OCI-LY3 (cell line): ENCODE results near the gene JAG2.

Experiments
- H2AFZ ChIP-seq: fragments of 200-600, 300-600 bp; shearing (Covaris generic); 2 replicates; pipeline ENCODE4 v1.6.0; 2014; ENCODE audit warnings: antibody characterized with exemption, low read depth, low read length
- H3K27ac ChIP-seq: fragments of 200-600, 300-600 bp; sonication (generic); 2 replicates; pipeline ENCODE4 v1.5.1; 2014; ENCODE audit warnings: mild to moderate bottlenecking, low read length, moderate library complexity, mixed read lengths
- H3K27me3 ChIP-seq: fragments of 200-600, 300-600 bp; sonication (generic); 2 replicates; pipeline ENCODE4 v1.6.1; 2014; ENCODE audit warnings: low read depth, low read length, mixed read lengths
- H3K36me3 ChIP-seq: fragments of 200-600, 300-600 bp; sonication (generic); replicated peaks from 2 replicates; pipeline ENCODE3; 2014; ENCODE audit warnings: low read depth, low read length, mixed read lengths
- H3K4me1 ChIP-seq: fragments of 300-600, 200-600 bp; sonication (generic); 2 replicates; pipeline ENCODE4 v1.6.1; 2014; ENCODE audit warnings: low read length, mixed read lengths
- H3K4me2 ChIP-seq: fragments of 200-600, 300-600 bp; sonication (generic); 2 replicates; pipeline ENCODE4 v1.6.1; 2014; ENCODE audit warnings: low read length, mixed read lengths
- H3K4me3 ChIP-seq: fragments of 300-600, 200-600 bp; sonication (generic); 2 replicates; pipeline ENCODE4 v1.5.1; 2014; ENCODE audit warnings: antibody characterized with exemption, mild to moderate bottlenecking, low read length, moderate library complexity
- H3K79me2 ChIP-seq: fragments of 300-600, 200-600 bp; shearing (Covaris generic); 2 replicates; pipeline ENCODE4 v1.6.1; 2014; ENCODE audit warnings: mild to moderate bottlenecking, low read length, mixed read lengths
- H3K9ac ChIP-seq: fragments of 300-600, 200-600 bp; shearing (Covaris generic); 2 replicates; pipeline ENCODE4 v1.6.0; 2014; ENCODE audit warnings: mild to moderate bottlenecking, low read length, moderate library complexity
- H3K9me3 ChIP-seq: fragments of 200-600, 300-600 bp; shearing (Covaris generic); 2 replicates; pipeline ENCODE4 v1.6.1; 2014; ENCODE audit warnings: low read length, mixed read lengths; ENCODE audit not compliant: insufficient read depth
- H4K20me1 ChIP-seq: fragments of 200-600, 300-600 bp; sonication (generic); 2 replicates; pipeline ENCODE4 v1.6.1; 2016; ENCODE audit warnings: low read length, mixed read lengths; ENCODE audit not compliant: insufficient read depth
- EZH2phosphoT487 ChIP-seq: fragments of 200-600 bp; shearing (Covaris generic); IDR thresholded peaks from 2 replicates; pipeline ENCODE4 v1.6.1; 2018; ENCODE audit warnings: antibody characterized with exemption, mixed run types, low read depth
- TF ChIP-seq, protein P1 (sequence below): fragments of 200-600, 300-600 bp; sonication (generic); IDR thresholded peaks from 2 replicates; pipeline ENCODE4 v1.5.1; 2014; ENCODE audit warnings: antibody characterized with exemption, low read length, low read depth

JAG2 gene

GRCh38 chr14:105159344-105159743 lies 9.2 kb downstream of the JAG2 start:
- Histone ChIP-seq H3K4me3 (no peak overlapping the region), H3K27me3 (no peaks in the 10 kb centered on the region), H2AFZ (no peak overlapping the region), H3K4me1 (no peaks in the 10 kb centered on the region), H3K9me3 (no peaks in the 10 kb centered on the region), H3K4me2 (no peak overlapping the region), H4K20me1 (no peaks in the 10 kb centered on the region), H3K36me3 (no peaks in the 10 kb centered on the region), H3K27ac (no peak overlapping the region), H3K79me2 (no peaks in the 10 kb centered on the region), H3K9ac (no peak overlapping the region)
- TF ChIP-seq EZH2phosphoT487: no peak
- TF ChIP-seq, protein P1, sequence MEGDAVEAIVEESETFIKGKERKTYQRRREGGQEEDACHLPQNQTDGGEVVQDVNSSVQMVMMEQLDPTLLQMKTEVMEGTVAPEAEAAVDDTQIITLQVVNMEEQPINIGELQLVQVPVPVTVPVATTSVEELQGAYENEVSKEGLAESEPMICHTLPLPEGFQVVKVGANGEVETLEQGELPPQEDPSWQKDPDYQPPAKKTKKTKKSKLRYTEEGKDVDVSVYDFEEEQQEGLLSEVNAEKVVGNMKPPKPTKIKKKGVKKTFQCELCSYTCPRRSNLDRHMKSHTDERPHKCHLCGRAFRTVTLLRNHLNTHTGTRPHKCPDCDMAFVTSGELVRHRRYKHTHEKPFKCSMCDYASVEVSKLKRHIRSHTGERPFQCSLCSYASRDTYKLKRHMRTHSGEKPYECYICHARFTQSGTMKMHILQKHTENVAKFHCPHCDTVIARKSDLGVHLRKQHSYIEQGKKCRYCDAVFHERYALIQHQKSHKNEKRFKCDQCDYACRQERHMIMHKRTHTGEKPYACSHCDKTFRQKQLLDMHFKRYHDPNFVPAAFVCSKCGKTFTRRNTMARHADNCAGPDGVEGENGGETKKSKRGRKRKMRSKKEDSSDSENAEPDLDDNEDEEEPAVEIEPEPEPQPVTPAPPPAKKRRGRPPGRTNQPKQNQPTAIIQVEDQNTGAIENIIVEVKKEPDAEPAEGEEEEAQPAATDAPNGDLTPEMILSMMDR: no peak

- H3K4me1 ChIP-seq: no peaks in the 10 kb centered on the region
- TF ChIP-seq, protein P1: no peak
- no peak for TF ChIP-seq EZH2phosphoT487
- H3K36me3 ChIP-seq: no peaks in the 10 kb centered on the region
- H3K4me3 ChIP-seq: no peak overlapping the region
- no peak overlapping the region for H2AFZ ChIP-seq
- H3K27me3 ChIP-seq: no peaks in the 10 kb centered on the region
- no peak overlapping the region for H3K9ac ChIP-seq
- H3K79me2 ChIP-seq: no peaks in the 10 kb centered on the region
- H3K4me2 ChIP-seq: no peak overlapping the region
- no peaks in the 10 kb centered on the region for H3K9me3 ChIP-seq
- H4K20me1 ChIP-seq: no peaks in the 10 kb centered on the region
- H3K27ac ChIP-seq: no peak overlapping the region
Observed at GRCh38 chr14:105158794-105159193, 9.8 kb downstream of the JAG2 start.

DNA sequence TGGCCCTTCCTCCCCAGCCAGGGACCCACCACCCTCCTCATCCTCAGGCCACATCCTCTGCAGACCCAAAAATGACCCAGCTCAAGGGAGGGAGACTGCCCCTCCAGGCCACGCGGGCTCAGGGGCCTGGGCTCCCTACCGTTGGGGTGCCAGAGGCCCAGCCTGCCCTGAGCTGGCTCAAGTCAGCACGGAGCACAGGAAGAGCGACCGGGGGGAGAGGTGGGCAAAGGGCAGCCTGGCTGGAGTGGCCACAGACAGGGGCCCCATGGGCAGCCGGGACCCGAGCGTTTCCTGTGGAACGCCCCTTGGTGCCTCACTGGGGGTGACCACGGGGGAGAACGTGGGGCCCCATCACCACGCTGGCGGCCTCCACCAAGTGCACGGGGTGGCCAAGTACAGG lies 10.7 kb downstream of the JAG2 start:
- no peaks in the 10 kb centered on the region for H3K36me3 ChIP-seq
- no peak overlapping the region for H2AFZ ChIP-seq
- no peak overlapping the region for H3K9ac ChIP-seq
- no peaks in the 10 kb centered on the region for H3K79me2 ChIP-seq
- no peaks in the 10 kb centered on the region for H3K9me3 ChIP-seq
- H3K4me3 ChIP-seq: no peak overlapping the region
- H3K27ac ChIP-seq: no peak overlapping the region
- TF ChIP-seq EZH2phosphoT487: no peak
- TF ChIP-seq, protein P1: no peak
- no peaks in the 10 kb centered on the region for H3K27me3 ChIP-seq
- no peaks in the 10 kb centered on the region for H3K4me1 ChIP-seq
- no peaks in the 10 kb centered on the region for H4K20me1 ChIP-seq
- H3K4me2 ChIP-seq: no peak overlapping the region

GRCh38 chr14:105156414-105157375 lies 11.9 kb downstream of the JAG2 start:
- no peaks in the 10 kb centered on the region for H3K4me1 ChIP-seq
- H3K27ac ChIP-seq: no peak overlapping the region
- no peaks in the 10 kb centered on the region for H3K79me2 ChIP-seq
- H4K20me1 ChIP-seq: no peaks in the 10 kb centered on the region
- no peaks in the 10 kb centered on the region for H3K36me3 ChIP-seq
- H3K4me2 ChIP-seq: no peak overlapping the region
- H3K27me3 ChIP-seq: no peaks in the 10 kb centered on the region
- TF ChIP-seq EZH2phosphoT487: no peak
- TF ChIP-seq, protein P1: no peak
- H2AFZ ChIP-seq: no peak overlapping the region
- H3K4me3 ChIP-seq: no peak overlapping the region
- no peaks in the 10 kb centered on the region for H3K9me3 ChIP-seq
- no peak overlapping the region for H3K9ac ChIP-seq
